Islet of Langerhans (tissue), 1 donor: Measurements from ENCODE around the gene STRADA.

Experiments
- FAIRE-seq: peaks from one replicate; lab custom pipeline; 2011; peaks lifted over from hg19 to GRCh38; lab: Jason Lieb, UNC

The STRADA gene, protein sequence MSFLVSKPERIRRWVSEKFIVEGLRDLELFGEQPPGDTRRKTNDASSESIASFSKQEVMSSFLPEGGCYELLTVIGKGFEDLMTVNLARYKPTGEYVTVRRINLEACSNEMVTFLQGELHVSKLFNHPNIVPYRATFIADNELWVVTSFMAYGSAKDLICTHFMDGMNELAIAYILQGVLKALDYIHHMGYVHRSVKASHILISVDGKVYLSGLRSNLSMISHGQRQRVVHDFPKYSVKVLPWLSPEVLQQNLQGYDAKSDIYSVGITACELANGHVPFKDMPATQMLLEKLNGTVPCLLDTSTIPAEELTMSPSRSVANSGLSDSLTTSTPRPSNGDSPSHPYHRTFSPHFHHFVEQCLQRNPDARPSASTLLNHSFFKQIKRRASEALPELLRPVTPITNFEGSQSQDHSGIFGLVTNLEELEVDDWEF

DNA sequence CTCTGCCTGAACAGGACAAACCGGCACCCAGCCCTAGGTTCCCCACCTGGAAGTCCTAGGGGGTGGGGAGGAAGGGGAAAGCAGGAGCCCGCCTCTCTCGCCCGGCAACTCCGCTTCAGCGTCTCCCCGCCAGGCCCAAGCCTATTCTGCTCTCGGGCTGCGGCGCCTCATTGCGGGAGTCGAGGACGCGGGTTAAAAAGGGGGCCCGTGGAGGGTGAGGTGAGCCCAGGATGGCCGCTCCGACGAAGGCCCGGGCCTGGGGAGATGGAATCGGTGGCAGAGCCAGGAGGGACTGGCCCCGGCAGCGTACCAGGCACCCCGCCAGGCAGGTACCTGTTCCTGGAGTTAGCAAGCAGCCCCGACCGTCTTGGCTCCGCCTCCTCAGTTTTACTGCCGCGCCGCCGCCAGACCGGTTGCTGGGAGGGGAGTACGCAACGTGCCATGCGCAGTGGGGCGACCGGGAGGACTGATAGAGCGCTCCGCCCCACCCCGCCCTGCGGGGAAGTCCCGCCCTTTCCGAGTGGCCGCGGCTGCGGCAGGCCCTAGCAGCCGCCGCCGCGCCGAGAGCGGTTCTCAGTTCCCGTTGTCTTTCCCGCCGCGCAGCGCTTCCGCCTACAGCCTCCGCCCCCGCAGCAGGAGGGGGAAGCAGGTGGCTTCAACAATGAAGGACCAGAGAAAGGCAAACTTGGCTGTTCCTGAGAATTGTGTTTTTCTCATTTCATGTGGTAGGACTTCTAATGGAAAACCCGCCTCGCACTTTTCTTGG, at the start of gene STRADA:
TSS of gene STRADA (minus strand) at position 392 of the 766 bp plus-strand sequence. CDS start 13,430 bp downstream, outside the sequence.
- FAIRE-seq = no peak

DNA sequence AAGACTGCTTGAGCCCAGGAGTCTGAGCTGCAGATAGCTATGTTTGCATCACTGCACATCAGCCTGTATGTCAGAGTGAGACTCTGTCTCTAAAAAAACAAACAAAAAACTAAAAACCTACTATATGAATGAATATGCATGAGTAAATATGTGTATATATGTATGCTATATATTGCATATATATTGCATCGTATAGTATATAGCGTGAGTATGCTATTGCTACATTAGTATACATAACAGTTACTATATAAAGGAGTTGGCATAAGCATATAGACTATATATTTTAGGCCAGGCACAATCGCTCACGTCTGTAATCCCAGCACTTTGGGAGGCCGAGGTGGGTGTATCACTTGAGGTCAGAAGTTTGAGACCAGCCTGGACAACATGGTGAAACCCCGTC, 48.5 kb upstream of the STRADA start:
- no peak for FAIRE-seq

DNA sequence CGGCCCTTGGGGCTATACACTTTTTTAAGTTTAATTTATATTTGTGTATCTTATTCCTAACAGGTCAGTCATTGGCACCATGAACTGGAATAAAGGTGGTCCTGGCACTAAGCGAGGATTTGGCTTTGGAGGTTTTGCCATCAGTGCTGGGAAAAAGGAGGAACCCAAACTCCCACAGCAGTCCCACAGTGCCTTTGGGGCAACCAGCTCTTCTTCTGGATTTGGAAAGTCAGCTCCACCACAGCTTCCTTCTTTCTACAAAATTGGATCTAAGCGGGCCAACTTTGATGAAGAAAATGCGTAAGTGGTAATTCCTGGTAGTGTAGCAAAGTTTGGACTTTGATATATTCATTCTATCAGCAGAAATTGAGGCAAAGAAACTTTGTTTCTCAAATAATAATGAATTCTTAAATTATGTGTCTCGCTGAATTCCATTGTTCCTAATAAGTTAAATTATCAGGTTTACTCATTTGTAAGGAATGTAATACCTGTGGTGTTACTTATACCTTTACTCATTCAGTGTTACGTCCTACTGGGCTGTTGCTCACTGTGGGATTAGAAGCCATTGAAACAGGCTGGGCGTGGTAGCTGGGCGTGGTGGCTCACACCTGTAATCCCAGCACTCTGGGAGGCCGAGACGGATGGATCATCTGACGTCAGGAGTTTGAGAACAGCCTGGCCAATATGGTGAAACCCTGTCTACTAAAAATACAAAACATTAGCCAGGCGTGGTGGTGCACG, 45.5 kb upstream of the STRADA start:
- no peak for FAIRE-seq

DNA sequence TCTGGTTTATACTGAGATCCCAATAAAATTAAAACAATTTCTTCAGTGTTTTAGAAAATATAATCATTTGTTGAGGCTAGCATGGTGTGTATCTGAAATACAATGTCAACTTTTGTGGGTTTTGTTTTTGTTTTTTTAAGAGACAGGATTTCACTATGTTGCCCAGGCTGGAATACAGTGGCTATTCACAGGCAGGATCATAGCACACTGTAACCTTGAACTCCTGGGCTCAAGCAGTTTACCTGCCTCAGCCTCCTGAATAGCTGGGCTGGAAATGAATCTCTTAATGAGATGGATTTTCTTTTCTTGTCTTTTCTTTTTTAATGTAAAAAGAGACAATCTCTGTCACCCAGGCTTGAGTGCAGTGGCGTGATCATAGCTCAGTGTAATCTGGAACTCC, 44.5 kb upstream of the STRADA start:
- FAIRE-seq = no peak

DNA sequence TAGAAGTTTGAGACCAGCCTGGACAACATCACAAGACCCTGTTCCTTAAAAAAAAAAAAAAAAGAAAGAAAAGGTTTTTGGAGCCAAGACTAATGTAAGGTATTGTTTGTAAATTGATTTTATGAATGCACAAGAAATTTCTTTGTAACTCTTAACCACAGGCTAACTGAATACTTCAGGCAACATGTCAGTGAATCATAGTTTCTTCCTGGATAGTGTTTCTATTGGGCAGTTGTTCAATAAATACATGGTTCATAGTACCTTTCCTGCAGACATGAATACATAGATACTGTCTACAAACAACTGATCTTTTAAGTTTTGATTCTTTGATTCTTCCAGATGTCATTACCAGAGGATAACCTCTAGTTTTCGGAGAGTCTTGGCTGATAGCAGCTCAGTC, 44.0 kb upstream of the STRADA start:
- FAIRE-seq = no peak

DNA sequence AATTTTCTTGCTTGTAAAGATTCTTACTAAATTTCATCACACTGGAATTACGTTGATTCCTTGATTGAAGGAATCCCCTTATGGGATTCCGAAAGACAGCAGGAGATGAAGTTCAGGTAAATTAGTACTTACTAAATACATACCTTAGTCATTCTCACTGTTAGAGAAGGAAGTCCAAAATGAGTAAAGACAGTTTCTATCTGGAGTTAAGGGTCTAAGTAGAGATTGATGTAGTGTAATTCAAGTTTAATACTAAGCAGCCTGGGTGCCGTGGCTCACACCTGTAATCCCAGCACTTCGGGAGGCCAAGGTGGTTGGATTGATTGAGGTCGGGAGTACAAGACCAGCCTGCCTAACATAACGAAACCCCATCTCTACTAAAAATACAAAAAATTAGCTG, 41.9 kb upstream of the STRADA start:
- FAIRE-seq = no peak

DNA sequence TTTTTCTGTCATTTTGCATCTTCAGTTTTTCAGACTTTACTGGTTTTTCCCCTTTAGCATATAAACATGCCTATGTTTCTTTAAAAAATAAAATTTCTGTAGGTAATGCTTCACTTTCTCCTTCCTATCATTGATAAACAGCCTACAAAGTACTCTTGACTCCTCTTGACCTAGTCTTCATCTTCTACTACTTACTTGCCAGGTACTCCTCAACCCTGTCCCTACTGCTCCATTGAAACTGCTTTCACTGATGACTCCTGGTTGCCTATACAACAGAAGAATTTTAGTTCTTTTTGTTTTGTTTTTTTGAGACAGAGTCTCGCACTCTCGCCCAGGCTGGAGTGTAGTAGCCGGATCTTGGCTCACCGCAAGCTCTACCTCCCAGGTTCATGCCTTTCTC, 39.3 kb upstream of the STRADA start:
- FAIRE-seq = no peak

DNA sequence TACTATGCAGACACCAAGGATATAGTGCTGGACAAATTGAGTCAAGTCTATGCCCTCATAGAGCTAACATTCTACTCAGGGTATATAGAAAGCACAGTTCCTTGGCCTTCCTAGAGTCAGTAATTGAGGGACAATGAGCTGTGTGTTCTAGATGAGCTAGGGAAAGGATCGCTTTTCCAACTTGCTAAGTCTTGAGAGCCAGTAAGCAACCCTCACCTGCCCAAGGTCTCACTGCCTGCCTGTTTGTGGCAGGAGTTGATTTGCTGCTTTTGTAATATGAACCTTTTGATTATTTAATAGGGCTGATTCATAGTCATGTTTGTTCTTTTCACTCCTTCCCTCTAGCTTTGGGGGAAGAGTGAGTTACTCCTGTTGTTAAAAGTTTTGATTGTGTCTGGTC, 38.9 kb upstream of the STRADA start:
- FAIRE-seq = no peak

DNA sequence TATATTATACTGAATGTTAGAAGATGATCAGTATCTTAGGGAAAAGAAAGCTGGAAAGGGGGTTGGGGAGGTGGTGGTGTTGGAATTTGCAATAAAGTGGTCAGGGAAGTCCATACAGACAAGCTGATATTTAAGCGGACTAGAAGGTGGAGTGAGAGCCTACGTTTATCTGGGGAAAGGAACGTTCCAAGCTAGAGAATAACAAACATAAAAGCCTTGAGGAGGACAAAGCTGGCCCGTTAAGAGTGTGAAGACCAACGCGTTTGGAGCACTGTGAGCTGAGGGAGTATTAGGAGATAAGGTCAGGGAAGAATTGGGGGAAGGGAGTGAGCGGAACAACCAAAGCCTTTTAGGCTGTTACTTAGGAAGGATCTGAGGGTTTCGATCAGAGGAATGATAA, 33.8 kb upstream of the STRADA start:
- FAIRE-seq = no peak

DNA sequence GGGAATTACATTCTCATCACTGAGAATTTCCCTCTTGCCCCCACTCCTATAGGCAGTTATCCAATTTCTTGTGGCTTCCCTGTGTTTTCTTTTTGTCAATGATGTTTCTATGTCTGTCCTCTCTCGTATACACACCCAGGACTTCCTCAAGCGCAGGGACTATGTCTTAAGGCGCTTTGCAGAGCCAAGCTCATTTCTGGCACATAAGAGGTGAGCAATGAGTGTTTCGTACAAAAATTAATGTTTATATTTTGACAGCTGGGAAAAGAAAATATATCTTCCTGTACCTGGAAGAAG, 33.3 kb upstream of the STRADA start:
- no peak for FAIRE-seq

DNA sequence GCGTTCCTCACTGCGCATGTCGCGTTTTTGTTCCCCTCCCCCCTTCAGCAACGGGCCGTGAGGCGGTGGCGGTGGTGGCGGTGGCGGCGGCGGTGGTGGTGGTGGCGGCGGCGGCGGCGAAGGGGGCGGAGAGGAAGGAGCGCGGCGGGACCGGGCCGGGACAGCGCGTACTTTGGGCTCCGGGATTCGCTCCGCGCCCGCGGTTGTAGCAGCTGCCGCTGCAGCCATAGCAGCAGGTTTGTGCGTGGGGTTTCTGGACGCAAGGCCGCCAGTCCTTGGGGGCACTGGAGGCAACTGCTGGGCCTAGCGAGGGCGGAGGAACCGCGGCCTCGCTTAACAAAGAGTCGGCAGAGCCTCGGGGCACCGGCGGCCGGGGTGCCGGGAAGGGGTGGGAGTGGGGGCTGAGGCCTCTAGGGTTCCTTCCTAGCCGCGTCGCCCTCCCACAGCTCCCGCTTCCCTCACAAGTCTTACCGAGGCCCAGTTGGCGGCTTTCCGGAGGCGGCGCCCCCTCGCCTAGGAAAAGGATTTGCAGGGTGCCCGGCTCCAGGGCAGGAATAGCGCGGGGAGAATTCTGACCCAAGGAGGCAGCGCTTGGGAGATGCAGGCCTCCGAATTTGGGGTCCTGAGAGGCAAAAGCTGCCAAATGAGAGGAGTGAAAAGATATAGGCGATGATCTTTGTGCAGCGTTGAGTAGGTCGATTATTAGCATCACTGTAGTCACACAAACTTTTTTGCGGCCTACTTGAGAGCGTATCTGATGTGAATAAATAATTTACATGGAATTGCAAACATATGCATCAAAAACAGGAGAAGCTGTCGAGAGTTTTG, 32.8 kb upstream of the STRADA start, which contains the start of gene DDX42:
TSS of gene DDX42 (plus strand) at position 30 of the 828 bp plus-strand sequence. CDS start 12,880 bp downstream, outside the sequence.
- no peak for FAIRE-seq

DNA sequence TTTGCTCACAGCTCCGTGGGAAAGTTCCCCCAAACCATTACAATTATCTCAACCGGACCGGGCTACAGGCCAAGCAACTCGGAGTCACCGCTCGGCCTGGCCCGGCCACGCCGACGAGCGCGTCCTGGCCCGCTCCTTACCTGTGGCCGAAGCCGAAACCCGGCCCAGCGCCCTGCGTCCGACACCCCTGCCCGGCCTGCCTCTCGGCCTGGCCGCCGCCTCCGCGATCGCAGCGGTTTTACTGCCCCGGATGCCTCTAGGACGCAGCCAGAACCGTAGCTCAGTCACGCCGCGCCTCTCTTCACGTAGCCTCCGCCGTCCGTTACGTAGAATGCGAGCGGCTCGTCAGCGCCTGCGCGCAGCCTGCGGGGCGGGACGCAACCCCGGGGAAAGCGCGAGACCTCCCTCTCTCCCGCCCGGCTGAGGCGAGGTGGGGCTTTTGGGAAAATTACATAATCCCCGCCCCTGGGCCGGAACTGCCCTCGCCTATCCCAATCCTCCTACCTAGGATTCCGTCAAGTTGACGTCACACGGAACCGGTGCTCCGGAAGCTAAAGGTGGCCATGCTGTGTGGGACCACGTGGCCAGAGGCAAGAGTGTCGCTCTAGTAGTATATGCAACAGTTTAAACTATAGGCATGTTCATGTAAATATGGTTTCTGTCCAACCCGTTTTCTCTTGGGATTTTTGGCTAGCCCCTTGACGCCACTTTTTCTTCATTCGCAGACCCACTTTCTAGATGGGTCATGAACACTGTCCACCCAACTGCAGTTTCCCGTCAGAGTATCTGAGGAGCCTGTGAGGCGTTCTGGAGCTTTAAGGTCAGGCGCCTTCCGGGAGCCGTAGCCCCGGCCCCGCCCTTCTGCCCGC, 31.9 kb upstream of the STRADA start, which contains the start of gene CCDC47:
TSS of gene CCDC47 (minus strand) at position 326 of the 869 bp plus-strand sequence. CDS start 7,422 bp downstream, outside the sequence.
- FAIRE-seq = peak; percentile 92

DNA sequence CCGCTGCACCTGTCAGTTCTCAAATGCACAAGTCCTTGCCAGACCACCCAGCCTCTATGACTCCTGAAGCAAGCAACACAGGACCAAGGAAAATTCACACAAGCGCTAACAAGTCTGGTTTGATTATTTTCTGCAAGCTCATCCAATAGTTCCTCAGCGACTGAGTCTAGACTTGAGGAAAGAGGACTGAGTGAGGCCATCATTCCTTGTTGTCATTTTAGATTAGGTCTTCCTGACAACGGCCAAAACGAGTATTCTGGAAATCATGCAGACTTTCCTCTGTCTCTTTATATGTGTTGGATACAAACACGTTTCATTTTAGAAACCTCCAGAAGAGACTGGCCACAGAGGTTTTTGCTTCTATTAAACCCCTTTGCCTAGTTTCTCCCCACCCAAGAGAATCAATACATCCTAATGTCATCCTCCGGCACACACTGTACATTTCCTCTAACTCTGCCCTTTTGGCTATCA, 31.2 kb upstream of the STRADA start:
- FAIRE-seq = no peak

DNA sequence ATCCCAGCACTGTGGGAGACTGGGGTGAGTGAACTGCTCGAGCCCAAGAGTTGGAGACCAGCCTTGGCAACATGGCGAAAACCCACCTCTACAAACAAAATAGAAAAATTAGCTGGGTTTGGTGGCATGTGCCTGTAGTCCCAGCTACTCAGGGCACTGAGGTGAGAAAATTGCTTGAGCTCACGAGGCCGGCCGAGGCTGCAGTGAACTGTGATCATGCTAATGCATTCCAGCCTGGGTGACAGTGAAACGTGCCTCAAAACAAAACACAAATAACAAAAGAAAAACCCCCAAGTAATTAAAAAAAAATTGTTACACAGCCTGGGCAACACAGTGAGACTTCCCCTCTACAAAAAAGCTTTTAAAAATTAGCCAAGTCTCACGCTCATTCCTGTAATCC, 26.8 kb upstream of the STRADA start:
- no peak for FAIRE-seq

DNA sequence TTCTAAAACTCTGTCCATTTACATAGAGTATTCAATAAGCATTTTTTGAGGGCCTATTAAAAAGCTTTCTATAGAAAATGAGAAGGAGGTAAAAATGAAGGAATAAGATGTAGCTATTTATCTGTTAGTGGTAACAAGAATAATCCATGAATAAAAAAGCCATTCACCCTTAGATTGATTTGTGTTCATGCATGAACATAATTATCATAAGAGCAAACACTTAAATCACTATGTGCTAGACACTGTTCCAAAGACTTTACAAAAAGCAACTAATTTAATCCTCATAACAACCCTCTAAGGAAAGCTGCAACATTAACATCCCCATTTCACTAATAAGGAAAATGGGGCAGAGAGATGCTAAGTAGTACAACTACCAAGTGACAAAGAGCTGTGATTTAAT, 25.2 kb upstream of the STRADA start:
- no peak for FAIRE-seq

DNA sequence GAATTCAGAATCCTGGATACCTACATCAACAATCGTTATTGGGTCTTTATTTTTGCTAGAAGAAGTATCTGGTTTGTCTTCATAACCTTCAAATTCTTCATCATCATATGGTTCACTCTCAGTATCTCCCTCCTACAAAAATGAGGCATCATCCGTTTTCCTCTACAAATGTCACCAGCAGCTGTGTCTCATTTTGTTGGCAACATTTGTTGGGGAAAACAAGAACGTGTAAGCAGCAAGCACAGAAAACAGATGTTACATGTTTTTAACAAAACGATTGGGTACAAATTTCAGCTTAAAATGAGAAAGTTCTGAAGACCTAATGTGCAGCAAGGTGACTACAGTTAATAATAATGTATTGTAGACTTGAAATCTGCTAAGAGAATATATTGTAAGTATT, 23.1 kb upstream of the STRADA start:
- no peak for FAIRE-seq

DNA sequence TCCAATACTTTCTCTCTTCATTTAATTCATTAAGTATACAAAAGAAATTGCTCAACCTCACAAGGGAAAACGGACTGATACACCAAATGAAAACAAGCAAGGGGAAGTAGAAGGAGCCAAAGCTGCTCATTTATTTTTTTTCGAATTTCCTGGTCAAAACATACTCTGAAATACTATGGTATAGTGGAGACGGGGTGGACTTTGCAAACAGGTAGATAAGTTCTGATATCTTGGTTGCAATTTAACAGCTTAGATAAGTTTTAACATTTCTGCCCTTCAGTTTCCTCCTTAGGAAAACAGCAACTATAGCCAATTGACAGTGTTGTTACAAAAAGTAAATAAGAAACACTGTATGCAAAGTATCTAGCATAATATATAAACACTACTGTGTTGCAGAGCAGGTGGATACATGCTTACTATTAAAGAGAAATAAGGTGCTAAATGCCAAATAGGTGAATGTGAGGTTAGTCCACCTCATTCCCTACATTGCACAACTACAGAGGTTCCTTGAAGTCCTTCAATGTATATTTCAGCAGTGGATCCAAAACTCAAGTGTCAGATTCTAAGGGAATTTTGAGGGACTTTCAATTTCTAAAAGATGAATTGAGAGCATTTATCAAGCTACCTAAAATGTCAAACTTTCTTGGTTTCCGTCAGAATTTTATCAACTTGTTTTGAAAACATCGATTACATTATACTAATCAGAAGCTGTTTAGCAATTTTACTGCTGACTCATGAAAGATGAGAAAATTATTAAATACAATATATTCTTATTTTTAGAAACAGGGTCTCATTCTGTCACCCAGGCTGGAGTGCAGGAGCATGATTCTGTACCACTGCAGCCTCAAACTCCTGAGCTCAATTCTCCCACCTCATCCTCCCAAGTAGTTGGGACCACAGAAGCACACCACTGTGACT, 20.8 kb upstream of the STRADA start:
- peak; percentile 43 for FAIRE-seq

DNA sequence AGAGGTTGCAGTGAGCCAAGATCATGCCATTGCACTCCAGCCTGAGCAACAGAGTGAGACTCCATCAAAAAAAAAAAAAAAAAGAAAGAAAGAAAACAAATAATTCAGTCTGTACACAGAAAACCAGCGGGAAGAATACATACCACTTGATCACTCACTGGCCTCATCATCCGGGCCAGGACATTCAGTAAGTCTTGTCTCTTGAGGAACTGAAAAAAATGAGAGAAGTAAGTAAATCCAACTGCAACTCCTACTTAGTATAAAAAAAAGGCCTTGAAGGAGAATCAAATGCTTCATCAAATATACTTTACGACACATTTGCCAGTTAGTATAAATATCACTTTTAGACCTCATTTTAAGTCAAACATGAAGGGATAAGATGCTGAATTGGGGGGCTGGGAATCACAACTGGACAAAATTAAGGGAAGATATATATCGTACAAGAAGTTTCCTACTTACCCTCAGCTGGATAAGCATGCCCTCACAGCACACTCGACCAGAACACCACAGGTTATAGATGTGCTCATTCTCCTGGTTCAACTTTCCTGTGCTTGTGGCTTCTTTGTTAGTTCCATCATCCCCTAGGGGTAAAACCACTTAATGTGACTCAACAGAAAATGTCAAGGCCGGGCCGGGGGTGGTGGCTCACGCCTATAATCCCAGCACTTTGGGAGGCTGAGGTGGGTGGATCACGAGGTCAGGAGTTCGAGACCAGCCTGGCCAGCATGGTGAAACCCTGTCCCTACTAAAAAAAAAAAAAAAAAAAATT, 19.4 kb upstream of the STRADA start:
- FAIRE-seq = no peak

DNA sequence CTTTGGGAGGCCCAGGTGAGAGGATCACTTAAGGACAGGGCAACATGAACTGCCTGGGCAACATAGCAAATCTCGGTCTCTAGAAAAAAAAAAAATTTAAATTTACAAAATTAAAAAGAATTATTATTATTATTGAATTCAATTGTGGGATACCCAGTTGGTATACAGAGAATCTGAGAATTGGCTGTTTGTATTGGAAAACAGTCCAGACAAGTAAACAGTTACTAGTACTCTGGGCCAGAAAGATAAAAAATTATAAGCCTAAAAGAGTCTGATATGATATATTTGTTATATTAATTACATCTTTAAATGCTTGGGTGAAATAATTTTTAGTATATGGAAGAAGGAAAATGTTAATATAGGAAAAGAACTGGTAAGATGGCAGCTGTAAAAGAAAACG, 16.8 kb upstream of the STRADA start:
- FAIRE-seq = no peak
